Activated naive CD4-positive, alpha-beta T cell treated with anti-CD3 and anti-CD28 coated beads for 36 hours (primary cell): ENCODE results near the gene B4GALT4. TPM values are rescaled to one million over a fixed set of nuclear protein-coding genes. Genes with fewer than 3 reads are reported as not detected.

Experiments used
- CTCF ChIA-PET: fragments of 350-600 bp; sonication (Branson Sonifier 250); formaldehyde crosslinking; loops from one replicate; lab custom pipeline; 2021; ENCODE audit warnings: antibody characterized with exemption; lab: Charles Lee
- DNase-seq: peaks from one replicate; pipeline ENCODE4 v3.0.0-alpha.2; 2020
- H3K27ac Mint-ChIP-seq: one replicate; pipeline ENCODE4 v1.8.0; 2021; ENCODE audit warnings: mild to moderate bottlenecking, mixed read lengths
- H3K27me3 Mint-ChIP-seq: one replicate; pipeline ENCODE4 v1.8.0; 2021; ENCODE audit warnings: low read depth, mixed read lengths
- H3K36me3 Mint-ChIP-seq: one replicate; pipeline ENCODE4 v1.8.0; 2021; ENCODE audit warnings: low read depth, mixed read lengths
- H3K4me1 Mint-ChIP-seq: one replicate; pipeline ENCODE4 v1.8.0; 2021; ENCODE audit warnings: low read depth, mixed read lengths
- H3K4me3 Mint-ChIP-seq: one replicate; pipeline ENCODE4 v1.8.0; 2021; ENCODE audit warnings: mild to moderate bottlenecking, moderate library complexity, mixed read lengths
- H3K9me3 Mint-ChIP-seq: one replicate; pipeline ENCODE4 v1.8.0; 2021; ENCODE audit warnings: mixed read lengths
- intact Hi-C: fragments of 100-400 bp; cut with micrococcal nuclease; formaldehyde crosslinking; loops from one replicate; pipeline ENCODE4 v1.15.1; 2023
- total RNA-seq, 2 experiments: library from RNA; stranded (reverse); gene quantifications; one replicate each; pipeline ENCODE4 v1.2.3, GENCODE V29; 2021

B4GALT4 gene
- total RNA-seq, 2 experiments from 2014 or later = 22.0 to 22.8 TPM

DNA sequence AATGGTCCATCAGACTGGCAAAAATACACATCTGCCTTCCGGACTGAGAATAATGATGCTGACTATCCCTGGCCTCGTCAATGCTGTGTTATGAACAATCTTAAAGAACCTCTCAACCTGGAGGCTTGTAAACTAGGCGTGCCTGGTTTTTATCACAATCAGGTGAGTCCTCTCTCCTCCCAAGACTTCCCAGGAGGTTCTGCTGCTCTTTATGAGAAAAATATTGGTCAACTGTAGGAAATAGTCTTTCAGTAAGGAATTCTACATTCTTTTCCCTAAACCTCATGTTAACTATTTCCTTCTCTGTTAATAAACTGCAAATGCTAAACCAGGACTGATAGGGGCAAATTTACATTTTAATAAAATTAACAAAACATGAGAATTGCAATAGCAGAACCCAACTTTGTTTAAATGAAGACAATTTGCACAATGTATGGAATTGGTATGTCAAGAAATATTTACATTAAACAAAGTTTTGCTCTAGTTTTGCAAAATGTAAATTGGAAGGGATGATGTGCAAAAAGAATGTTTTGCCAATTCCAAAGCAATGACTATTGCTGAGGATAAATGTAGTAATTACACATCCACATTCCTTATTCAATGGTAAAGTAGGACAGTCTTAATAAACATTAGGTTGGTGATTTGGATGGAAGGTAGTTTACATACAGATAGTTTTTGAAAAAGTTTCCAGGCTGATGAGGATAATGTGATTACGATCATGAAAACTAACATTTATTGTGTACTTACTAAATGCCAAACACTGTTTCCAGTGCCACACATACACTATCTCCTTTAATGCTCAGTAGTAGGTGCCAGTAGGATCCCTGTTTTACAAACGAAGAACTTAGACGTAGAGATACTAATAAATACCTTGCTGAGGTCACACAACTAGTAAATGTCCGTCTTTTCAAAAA is 46.2 kb downstream of the B4GALT4 start:
- CTCF ChIA-PET = no interaction called here
- Mint-ChIP-seq H3K36me3 (no peaks in the 10 kb centered on the region), H3K4me1 (no peaks in the 10 kb centered on the region), H3K27me3 (no peaks in the 10 kb centered on the region), H3K27ac (no peak overlapping the region), H3K9me3 (no peaks in the 10 kb centered on the region), H3K4me3 (no peak overlapping the region)
- DNase-seq = no peak
- intact Hi-C loops = no loop called here

DNA sequence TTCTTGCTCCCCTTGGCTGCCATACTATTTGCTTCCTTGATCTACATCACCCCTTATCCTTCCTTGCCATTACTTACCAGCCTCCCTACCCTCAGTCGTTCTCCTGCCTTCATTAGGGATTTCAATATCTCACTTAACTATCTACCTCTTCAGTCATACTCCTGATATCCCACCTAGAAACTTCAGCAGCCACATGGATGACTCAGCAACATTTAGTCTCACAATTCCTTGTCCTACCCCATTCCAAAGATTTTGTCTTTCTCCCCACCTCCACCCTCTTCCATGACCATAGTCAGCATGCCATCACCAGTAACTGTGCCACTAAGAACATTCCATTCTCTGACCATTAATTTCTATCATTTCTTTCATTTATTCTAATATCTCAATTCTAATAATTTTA is 48.9 kb downstream of the B4GALT4 start:
- CTCF ChIA-PET = no interaction called here
- intact Hi-C loops = no loop called here
- Mint-ChIP-seq H3K9me3 (no peaks in the 10 kb centered on the region), H3K27me3 (no peaks in the 10 kb centered on the region), H3K4me3 (no peak overlapping the region), H3K4me1 (no peaks in the 10 kb centered on the region), H3K36me3 (no peaks in the 10 kb centered on the region), H3K27ac (no peak overlapping the region)
- DNase-seq = no peak

DNA sequence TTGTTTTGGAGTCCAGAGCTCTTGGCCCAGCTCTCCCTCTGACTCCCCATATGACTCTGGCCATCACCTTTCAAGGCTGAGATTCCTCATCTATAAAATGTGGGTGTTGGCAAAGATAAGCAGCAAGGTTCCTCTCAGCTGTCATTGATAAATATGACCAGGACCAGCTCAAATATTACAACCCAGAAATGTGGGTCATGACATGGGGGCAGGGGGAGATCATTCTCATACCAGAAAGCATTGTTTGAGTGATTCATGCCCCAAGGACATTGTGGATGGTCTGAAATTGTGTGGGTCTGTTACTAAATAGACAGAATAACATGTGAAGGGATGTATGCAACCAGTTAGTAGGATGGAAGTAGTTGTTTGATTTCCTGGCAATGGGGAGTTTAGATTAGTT is 53.4 kb downstream of the B4GALT4 start:
- Mint-ChIP-seq H3K4me3 (no peak overlapping the region), H3K9me3 (no peaks in the 10 kb centered on the region), H3K36me3 (no peaks in the 10 kb centered on the region), H3K4me1 (peaks cover 3% of the 10 kb centered on the region), H3K27ac (no peak overlapping the region), H3K27me3 (no peaks in the 10 kb centered on the region)
- intact Hi-C loops = no loop called here
- CTCF ChIA-PET = no interaction called here
- DNase-seq = no peak

DNA sequence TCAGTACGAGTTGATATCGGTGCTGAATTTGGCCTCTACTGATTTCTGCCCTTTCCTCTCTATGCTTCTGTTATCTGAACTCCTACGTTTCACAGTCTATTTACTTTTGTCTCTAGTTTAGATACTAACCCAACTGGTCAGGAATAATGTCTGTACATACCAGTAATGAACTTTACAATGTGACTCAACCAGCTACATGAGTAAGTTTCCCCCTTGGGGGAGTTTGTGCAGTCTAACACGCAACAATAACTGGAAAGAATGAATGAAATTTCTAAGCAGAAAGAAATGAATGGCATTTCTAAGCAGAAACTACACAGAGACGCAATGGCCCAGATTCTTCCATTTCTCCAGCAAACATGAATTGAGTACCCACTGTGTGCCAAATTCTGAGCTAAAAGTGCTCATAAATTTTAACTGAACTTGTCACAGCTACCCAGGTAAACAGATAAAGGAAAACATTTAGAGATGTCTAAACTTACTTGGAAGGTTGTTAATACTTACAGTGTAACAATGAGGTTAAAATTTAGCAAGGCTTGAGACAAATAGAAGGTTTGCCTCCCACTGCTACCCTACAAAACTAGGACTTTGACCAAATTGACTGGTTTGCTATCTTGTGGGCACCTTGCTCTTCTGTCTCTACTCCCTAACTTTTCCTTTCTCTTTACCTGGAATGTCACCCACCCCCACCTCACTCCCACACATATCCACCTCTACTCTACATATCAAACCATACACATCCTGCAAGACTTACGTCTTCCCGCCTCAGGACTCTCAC is 55.7 kb downstream of the B4GALT4 start:
- CTCF ChIA-PET = interaction anchor here (0.9 kb wide), 1 partner anchor 9 kb away, joined by 3 read pairs; no protein-coding TSS in a partner anchor
- H3K27me3 Mint-ChIP-seq = no peaks in the 10 kb centered on the region
- H3K4me3 Mint-ChIP-seq = no peak overlapping the region

GRCh38 chr3:119184111-119184510 is 56.6 kb downstream of the B4GALT4 start:
- intact Hi-C loops = no loop called here
- Mint-ChIP-seq H3K4me1 (peaks cover 3% of the 10 kb centered on the region), H3K36me3 (no peaks in the 10 kb centered on the region), H3K4me3 (no peak overlapping the region), H3K9me3 (no peaks in the 10 kb centered on the region), H3K27me3 (no peaks in the 10 kb centered on the region), H3K27ac (no peak overlapping the region)
- CTCF ChIA-PET = no interaction called here
- DNase-seq = no peak

More for the DNA sequence above, 55.7 kb downstream of the B4GALT4 start:
- H3K27ac Mint-ChIP-seq = no peak overlapping the region
- DNase-seq = no peak
- H3K36me3 Mint-ChIP-seq = no peaks in the 10 kb centered on the region
- peaks cover 3% of the 10 kb centered on the region for H3K4me1 Mint-ChIP-seq
- H3K9me3 Mint-ChIP-seq = no peaks in the 10 kb centered on the region
- intact Hi-C loops = no loop called here

- Mint-ChIP-seq H3K4me3 (no peak overlapping the region), H3K9me3 (no peaks in the 10 kb centered on the region), H3K27ac (no peak overlapping the region), H3K36me3 (no peaks in the 10 kb centered on the region), H3K4me1 (peaks cover 3% of the 10 kb centered on the region), H3K27me3 (peaks cover 2% of the 10 kb centered on the region)
- CTCF ChIA-PET = interaction anchor here (1.0 kb wide), 1 partner anchor 171 kb away, joined by 3 read pairs; no protein-coding TSS in a partner anchor
- DNase-seq = no peak
- intact Hi-C loops = no loop called here
These were observed 58.9 kb downstream of the B4GALT4 start for GRCh38 chr3:119181765-119182164.

GRCh38 chr3:119177321-119177720 is 63.4 kb downstream of the B4GALT4 start:
- CTCF ChIA-PET = interaction anchor here (1.2 kb wide), 1 partner anchor 72 kb away, joined by 4 read pairs; no protein-coding TSS in a partner anchor
- H3K27ac Mint-ChIP-seq = no peak overlapping the region
- H3K4me3 Mint-ChIP-seq = no peak overlapping the region
- peaks cover 2% of the 10 kb centered on the region for H3K27me3 Mint-ChIP-seq
- H3K4me1 Mint-ChIP-seq = no peaks in the 10 kb centered on the region
- H3K36me3 Mint-ChIP-seq = no peaks in the 10 kb centered on the region
- DNase-seq = no peak
- intact Hi-C loops = no loop called here
- H3K9me3 Mint-ChIP-seq = no peaks in the 10 kb centered on the region

GRCh38 chr3:119176778-119177177 is 63.9 kb downstream of the B4GALT4 start:
- no peak overlapping the region for H3K27ac Mint-ChIP-seq
- no peaks in the 10 kb centered on the region for H3K9me3 Mint-ChIP-seq
- H3K27me3 Mint-ChIP-seq = peaks cover 2% of the 10 kb centered on the region
- CTCF ChIA-PET = interaction anchor here (1.2 kb wide), 1 partner anchor 72 kb away, joined by 4 read pairs; no protein-coding TSS in a partner anchor
- intact Hi-C loops = no loop called here
- DNase-seq = no peak
- H3K4me1 Mint-ChIP-seq = no peaks in the 10 kb centered on the region
- H3K36me3 Mint-ChIP-seq = no peaks in the 10 kb centered on the region
- no peak overlapping the region for H3K4me3 Mint-ChIP-seq

DNA sequence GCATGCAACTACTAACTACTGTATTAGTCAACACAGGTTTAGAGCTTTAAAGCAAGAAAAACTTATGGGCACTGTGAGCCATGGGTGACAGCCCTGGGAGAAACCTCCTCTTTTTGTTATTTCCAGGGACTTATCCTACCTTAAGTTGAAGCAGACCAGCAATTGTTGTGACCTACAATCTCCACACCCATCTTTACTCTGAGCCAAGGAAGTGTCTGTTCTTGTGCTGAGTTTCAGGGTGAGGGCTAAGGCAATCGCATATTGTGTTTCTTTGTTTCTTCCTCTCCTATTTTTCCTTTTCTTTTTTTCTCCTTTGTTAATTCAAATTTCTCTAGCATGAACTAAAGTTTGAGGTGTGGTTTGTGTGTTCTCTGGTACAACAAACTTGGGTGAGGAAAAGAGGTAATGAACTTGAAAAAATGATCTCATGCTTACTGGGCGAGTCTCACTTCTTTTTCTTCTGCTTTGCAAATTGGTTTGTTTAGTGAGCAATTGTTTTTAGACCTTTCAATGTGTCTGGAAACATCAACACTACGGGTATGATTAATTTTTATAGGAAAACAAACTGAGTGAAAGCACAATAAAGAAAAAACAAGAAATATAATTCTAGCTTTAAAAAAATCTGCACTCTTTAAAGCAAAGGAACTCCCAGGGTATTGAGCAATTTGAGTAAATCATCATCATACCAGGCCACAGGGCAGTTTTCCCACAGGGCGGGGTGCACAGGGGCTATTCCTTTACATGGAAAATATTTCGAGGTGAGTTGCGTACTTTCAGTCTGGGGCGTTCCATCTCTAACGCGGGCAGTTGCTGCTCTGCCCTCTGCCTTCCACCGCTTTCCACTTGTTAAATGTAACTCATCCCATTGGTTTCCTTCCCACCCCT is 64.6 kb downstream of the B4GALT4 start:
- H3K9me3 Mint-ChIP-seq = no peaks in the 10 kb centered on the region
- H3K4me1 Mint-ChIP-seq = no peaks in the 10 kb centered on the region
- CTCF ChIA-PET = interaction anchor here (0.6 kb wide), 1 partner anchor 9 kb away, joined by 3 read pairs; no protein-coding TSS in a partner anchor
- no peaks in the 10 kb centered on the region for H3K36me3 Mint-ChIP-seq
- no peak overlapping the region for H3K4me3 Mint-ChIP-seq
- no peak overlapping the region for H3K27ac Mint-ChIP-seq
- no peak for DNase-seq
- intact Hi-C loops = no loop called here
- peaks cover 2% of the 10 kb centered on the region for H3K27me3 Mint-ChIP-seq

DNA sequence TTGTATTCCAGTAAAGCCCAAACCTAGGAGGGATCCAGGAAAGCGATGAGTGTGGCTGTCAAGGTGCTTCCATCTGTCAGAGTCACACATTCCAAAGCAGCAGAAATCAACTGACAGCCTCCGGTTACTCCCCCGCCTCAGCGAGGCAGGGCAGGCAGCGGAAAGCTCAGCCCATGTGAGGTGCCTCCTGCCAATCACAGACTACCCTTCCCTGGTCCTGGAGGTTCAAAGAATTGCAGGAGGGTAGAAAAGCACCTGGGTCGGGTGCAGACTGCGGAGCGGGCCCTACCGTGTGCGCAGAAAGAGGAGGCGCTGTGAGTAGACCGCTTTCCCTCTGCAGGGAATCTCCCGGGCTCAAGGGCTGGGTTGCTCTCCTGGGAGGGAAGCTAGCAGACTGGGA is 67.4 kb downstream of the B4GALT4 start, which contains the start of gene UPK1B:
Gene UPK1B, plus strand, starts transcription at position 274 of the 400 bp plus-strand sequence. CDS start 13,144 bp downstream, outside the sequence.
- no peaks in the 10 kb centered on the region for H3K4me1 Mint-ChIP-seq
- peaks cover 2% of the 10 kb centered on the region for H3K27me3 Mint-ChIP-seq
- intact Hi-C loops = no loop called here

DNA sequence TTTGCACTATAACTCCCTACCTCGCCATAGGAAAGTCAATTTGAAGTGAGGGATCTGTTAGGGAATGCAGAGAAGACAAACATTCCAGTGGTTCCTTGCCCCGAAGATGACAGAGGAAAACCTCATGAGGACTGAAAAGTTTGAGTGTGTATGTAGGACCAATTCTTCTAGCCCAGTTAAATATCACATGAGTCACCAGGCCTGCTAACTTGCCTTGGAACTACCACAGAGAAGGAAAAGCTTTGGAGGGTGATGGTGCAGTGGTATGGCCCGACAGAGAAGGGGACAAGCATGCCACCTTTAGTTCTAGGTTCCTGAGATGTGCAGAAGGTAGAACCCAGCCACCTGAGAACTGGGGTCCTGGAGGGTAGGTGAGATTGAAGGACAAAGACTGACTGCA is 69.9 kb downstream of the B4GALT4 start:
- intact Hi-C loops = no loop called here
- Mint-ChIP-seq H3K9me3 (no peaks in the 10 kb centered on the region), H3K27ac (no peak overlapping the region), H3K4me1 (no peaks in the 10 kb centered on the region), H3K36me3 (no peaks in the 10 kb centered on the region), H3K4me3 (no peak overlapping the region), H3K27me3 (no peaks in the 10 kb centered on the region)
- CTCF ChIA-PET = no interaction called here
- DNase-seq = no peak

More for the DNA sequence above, 67.4 kb downstream of the B4GALT4 start, which contains the start of gene UPK1B:
- no peak within 1 kb of the TSS for H3K4me3 Mint-ChIP-seq
- H3K9me3 Mint-ChIP-seq = no peaks in the 10 kb centered on the region
- H3K27ac Mint-ChIP-seq = no peak within 1 kb of the TSS
- no peaks in the 10 kb centered on the region for H3K36me3 Mint-ChIP-seq
- no peak for DNase-seq
- CTCF ChIA-PET = no interaction called here
